IMR-90 (cell line): Measurements from ENCODE around the gene ACRBP. TPM values are rescaled to one million over a fixed set of nuclear protein-coding genes. Genes with fewer than 3 reads are reported as not detected.

ENCODE experiments used
- ATAC-seq: fragments of 200-7000 bp; cut with Tn5 transposase; 2 replicates; pipeline ENCODE4 v1.9.1; 2020; ENCODE audit warnings: low read depth, mild to moderate bottlenecking, moderate library complexity
- BruUV-seq: library from RNA; stranded (reverse); fragments of 400-500 nt; replicated peaks from 2 replicates; lab custom pipeline; 2021; lab: Mats Ljungman, UMichigan
- CTCF ChIA-PET: fragments of 300-600 bp; formaldehyde crosslinking; extraction: SDS; loops from one replicate; lab custom pipeline; 2021; ENCODE audit warnings: antibody characterized with exemption; lab: Yijun Ruan, JAX
- POLR2A ChIA-PET: fragments of 300-600 bp; sonication (Branson Sonifier 250); formaldehyde crosslinking; loops from one replicate; lab custom pipeline; 2022; ENCODE audit warnings: antibody characterized with exemption; ENCODE audit not compliant: unreplicated experiment; lab: Charles Lee
- DNase-seq: peaks from one replicate; pipeline ENCODE4 v3.0.0; 2013
- H2AFZ ChIP-seq: replicated peaks from 2 replicates; pipeline ENCODE3; 2013; ENCODE audit warnings: low read length, mild to moderate bottlenecking; ENCODE audit not compliant: poor library complexity
- H2AK5ac ChIP-seq: 2 replicates; pipeline ENCODE4 v1.6.1; 2013; ENCODE audit warnings: low read depth, low read length, inconsistent platforms
- H2AK9ac ChIP-seq: replicated peaks from 2 replicates; pipeline ENCODE3; 2013; ENCODE audit warnings: mild to moderate bottlenecking, low read depth, low read length, moderate library complexity; ENCODE audit not compliant: poor library complexity
- H2BK120ac ChIP-seq: 2 replicates; pipeline ENCODE4 v1.6.1; 2013; ENCODE audit warnings: low read depth, low read length, inconsistent platforms
- H2BK15ac ChIP-seq: 3 replicates; pipeline ENCODE4 v1.6.1; 2013; ENCODE audit warnings: low read depth, low read length, inconsistent platforms
- H2BK20ac ChIP-seq: 2 replicates; pipeline ENCODE4 v1.6.1; 2013; ENCODE audit warnings: low read depth, mild to moderate bottlenecking, inconsistent platforms, low read length, moderate library complexity
- H2BK5ac ChIP-seq: 2 replicates; pipeline ENCODE4 v1.6.1; 2013; ENCODE audit warnings: mild to moderate bottlenecking, low read depth, low read length, inconsistent platforms; ENCODE audit not compliant: poor library complexity, severe bottlenecking
- H3K14ac ChIP-seq: replicated peaks from 2 replicates; pipeline ENCODE4 v1.6.1; 2013; ENCODE audit warnings: low read depth, low read length, inconsistent platforms
- H3K18ac ChIP-seq: 2 replicates; pipeline ENCODE4 v1.6.1; 2013; ENCODE audit warnings: low read depth, low read length, control low read depth
- H3K23ac ChIP-seq: 2 replicates; pipeline ENCODE4 v1.6.1; 2013; ENCODE audit warnings: low read depth, low read length, inconsistent platforms
- H3K27ac ChIP-seq: 2 replicates; pipeline ENCODE4 v1.5.1; 2013; ENCODE audit warnings: mild to moderate bottlenecking, control low read depth, low read length; ENCODE audit not compliant: insufficient read depth
- H3K27me3 ChIP-seq: 2 replicates; pipeline ENCODE4 v1.6.1; 2013; ENCODE audit warnings: low read length; ENCODE audit not compliant: control insufficient read depth, insufficient read depth
- H3K36me3 ChIP-seq: 2 replicates; pipeline ENCODE4 v1.6.1; 2013; ENCODE audit warnings: low read length, mixed read lengths; ENCODE audit not compliant: control insufficient read depth, insufficient read depth
- H3K4ac ChIP-seq: 2 replicates; pipeline ENCODE4 v1.6.1; 2013; ENCODE audit warnings: low read depth, low read length, inconsistent platforms
- H3K4me1 ChIP-seq: 2 replicates; pipeline ENCODE4 v1.6.1; 2013; ENCODE audit warnings: low read length, mixed read lengths; ENCODE audit not compliant: control insufficient read depth, insufficient read depth
- H3K4me2 ChIP-seq: 2 replicates; pipeline ENCODE4 v1.6.1; 2013; ENCODE audit warnings: low read depth, mild to moderate bottlenecking, control low read depth, low read length, moderate library complexity
- H3K4me3 ChIP-seq: 2 replicates; pipeline ENCODE4 v1.5.1; 2013; ENCODE audit warnings: low read depth, mild to moderate bottlenecking, control low read depth, low read length, moderate library complexity; ENCODE audit not compliant: insufficient read depth
- H3K56ac ChIP-seq: 2 replicates; pipeline ENCODE4 v1.6.1; 2013; ENCODE audit warnings: low read length, inconsistent platforms; ENCODE audit not compliant: insufficient read depth; ENCODE audit errors: extremely low read depth
- H3K79me1 ChIP-seq, 2 experiments: 2 replicates each; pipeline ENCODE4 v1.6.1; 2013; ENCODE audit warnings: low read length in 2 of 2, inconsistent platforms in 1 of 2, low read depth in 1 of 2
- H3K9ac ChIP-seq: 2 replicates; pipeline ENCODE4 v1.6.1; 2013; ENCODE audit warnings: low read depth, low read length, control low read depth
- H3K9me1 ChIP-seq: 2 replicates; pipeline ENCODE4 v1.6.1; 2013; ENCODE audit warnings: low read length, inconsistent platforms; ENCODE audit not compliant: insufficient read depth
- H3K9me3 ChIP-seq: 2 replicates; pipeline ENCODE4 v1.6.1; 2013; ENCODE audit warnings: low read length; ENCODE audit not compliant: control insufficient read depth, insufficient read depth
- H4K20me1 ChIP-seq: 2 replicates; pipeline ENCODE4 v1.6.1; 2013; ENCODE audit warnings: low read length, inconsistent platforms; ENCODE audit not compliant: insufficient read depth
- H4K5ac ChIP-seq: 2 replicates; pipeline ENCODE4 v1.6.1; 2013; ENCODE audit warnings: mild to moderate bottlenecking, low read depth, low read length, control low read depth
- H4K8ac ChIP-seq, 2 experiments: 2 replicates each; pipeline ENCODE4 v1.6.1; 2013; ENCODE audit warnings: low read depth in 2 of 2, low read length in 2 of 2, control low read depth in 1 of 2, inconsistent platforms in 1 of 2
- H4K91ac ChIP-seq: 2 replicates; pipeline ENCODE4 v1.6.1; 2013; ENCODE audit warnings: low read depth, low read length, inconsistent platforms; ENCODE audit not compliant: insufficient read depth
- BHLHE40 ChIP-seq: fragments of 150-350 bp; IDR thresholded peaks from 2 replicates; pipeline ENCODE4 v1.6.1; 2016; ENCODE audit warnings: mild to moderate bottlenecking, low read depth, low read length
- CEBPB ChIP-seq: IDR thresholded peaks from 2 replicates; pipeline ENCODE4 v1.6.1; 2012; ENCODE audit warnings: low read depth, low read length, improper control_type of control experiment
- CHD1 ChIP-seq: IDR thresholded peaks from 2 replicates; pipeline ENCODE4 v1.6.1; 2012; ENCODE audit warnings: low read depth, low read length, improper control_type of control experiment
- FOS ChIP-seq: fragments of 150-350 bp; IDR thresholded peaks from 2 replicates; pipeline ENCODE4 v1.6.1; 2016; ENCODE audit warnings: low read depth, low read length
- MAZ ChIP-seq: IDR thresholded peaks from 2 replicates; pipeline ENCODE4 v1.6.1; 2012; ENCODE audit warnings: low read depth, mild to moderate bottlenecking, low read length, improper control_type of control experiment, moderate library complexity, borderline replicate concordance
- NFE2L2 ChIP-seq: fragments of 150-350 bp; IDR thresholded peaks from 2 replicates; pipeline ENCODE4 v1.6.1; 2016; ENCODE audit warnings: low read depth, mild to moderate bottlenecking, low read length
- RCOR1 ChIP-seq: IDR thresholded peaks from 2 replicates; pipeline ENCODE4 v1.6.1; 2012; ENCODE audit warnings: mild to moderate bottlenecking, low read length, improper control_type of control experiment; ENCODE audit not compliant: insufficient replicate concordance
- RFX5 ChIP-seq: IDR thresholded peaks from 2 replicates; pipeline ENCODE4 v1.8.0; 2012; ENCODE audit warnings: low read depth, mild to moderate bottlenecking, low read length, moderate library complexity
- SMC3 ChIP-seq: fragments of 150-350 bp; IDR thresholded peaks from 2 replicates; pipeline ENCODE4 v1.6.1; 2016; ENCODE audit warnings: low read depth, mild to moderate bottlenecking, antibody characterized with exemption, low read length, moderate library complexity
- WGBS, 2 experiments: methylation state at CpG; one replicate each; pipeline versions ENCODE4 v1.1.5 to v1.1.7; 2013; ENCODE audit warnings: missing lambda C conversion rate in 2 of 2; ENCODE audit not compliant: insufficient read length in 1 of 2; ENCODE audit errors: extremely low coverage in 2 of 2; 5-methylcytosine and 5-hydroxymethylcytosine counted together
- dilution Hi-C: fragments of 300-500 bp; cut with HindIII; formaldehyde crosslinking; loops from one replicate; pipeline ENCODE4 v1.14.3; 2018; ENCODE audit warnings: low sequenced_read_pairs; ENCODE audit not compliant: unreplicated experiment
- in situ Hi-C: fragments of 300-500 bp; cut with MboI; formaldehyde crosslinking; loops from 3 replicates; pipeline ENCODE4 v1.14.3; 2019; ENCODE audit warnings: low sequenced_read_pairs, inconsistent platforms, mixed read lengths
- intact Hi-C: fragments of 100-400 bp; cut with micrococcal nuclease; formaldehyde crosslinking; loops from 2 replicates; pipeline ENCODE4 v1.10.0; 2022
- polyA plus RNA-seq, 3 experiments: library from polyadenylated mRNA; depleted of rRNA; stranded (reverse); fragments of >200 nt; gene quantifications; 2 replicates each; pipeline ENCODE4 v1.2.3, GENCODE V29; 2012; ENCODE audit warnings: low replicate concordance in 1 of 3
- total RNA-seq: library from RNA; depleted of rRNA; stranded (reverse); fragments of >200 nt; gene quantifications from 2 replicates; pipeline ENCODE4 v1.2.3, GENCODE V29; 2012
- TF ChIP-seq, protein P1 (sequence below): fragments of 150-350 bp; IDR thresholded peaks from 2 replicates; pipeline ENCODE4 v1.6.1; 2017; ENCODE audit warnings: mild to moderate bottlenecking, antibody characterized with exemption, low read length, low read depth
- TF ChIP-seq, protein P2 (sequence below): fragments of 150-350 bp; IDR thresholded peaks from 2 replicates; pipeline ENCODE4 v1.6.1; 2016; ENCODE audit warnings: low read depth, mild to moderate bottlenecking, low read length, moderate library complexity, borderline replicate concordance
- TF ChIP-seq, protein P3 (sequence below): conservative IDR thresholded peaks from 2 replicates; pipeline ENCODE4 v1.5.1; 2012; ENCODE audit warnings: mild to moderate bottlenecking, low read depth, low read length, improper control_type of control experiment

The ACRBP gene
- total and polyA plus RNA-seq, 2 of the 4 experiments (the other 2 are of a cell fraction), result 0.38 TPM; not detected in 1

DNA sequence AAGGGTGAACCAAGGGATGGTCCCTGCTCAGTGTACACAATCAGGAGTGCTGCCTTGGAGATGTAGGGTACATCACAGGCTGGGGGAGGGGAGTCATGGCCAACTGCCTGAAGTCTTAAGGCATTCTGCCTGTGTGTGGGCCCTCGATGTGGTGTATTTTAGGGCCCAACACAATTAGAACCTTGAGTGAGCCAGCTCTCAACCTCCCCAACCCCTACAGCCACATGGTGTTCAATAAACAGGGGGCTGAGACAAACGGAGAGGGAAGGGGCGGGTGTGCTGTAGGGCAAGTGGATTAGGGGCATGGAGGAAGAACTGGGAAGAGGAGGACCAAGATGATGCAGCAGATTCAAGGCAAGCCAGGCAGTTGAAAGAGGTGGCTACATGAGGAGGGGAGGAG, 31.4 kb downstream of the ACRBP start:
- ChIA-PET CTCF (no interaction called here), POLR2A (interaction anchor here (0.6 kb wide), 1 partner anchor 73 kb away, joined by 3 read pairs; no protein-coding TSS in a partner anchor)
- Histone ChIP-seq H3K79me1 (peaks cover 0 to 7% of the 10 kb centered on the region in 2 experiments; a peak in 1 of 4 replicates), H2BK20ac (no peak overlapping the region), H3K56ac (no peak overlapping the region), H3K18ac (no peak overlapping the region), H4K91ac (no peak overlapping the region), H2AK9ac (peak overlapping the region; percentile 23), H4K8ac (peak overlapping the region in 1 of 2 experiments; percentile 40; a peak in 1 of 4 replicates), H2BK5ac (no peak overlapping the region), H3K4me3 (no peak overlapping the region), H3K9me1 (peaks cover 22% of the 10 kb centered on the region), H3K23ac (no peak overlapping the region), H3K4ac (no peak overlapping the region), H4K5ac (no peak overlapping the region), H2BK15ac (no peak overlapping the region), H2AK5ac (0 out of 2 replicates have a peak overlapping the region, but pooled peaks have one; percentile 69), H3K27me3 (no peaks in the 10 kb centered on the region), H3K27ac (no peak overlapping the region), H3K9ac (no peak overlapping the region), H3K14ac (no peak overlapping the region), H4K20me1 (no peaks in the 10 kb centered on the region), H2BK120ac (no peak overlapping the region), H3K4me1 (peaks cover 23% of the 10 kb centered on the region), H3K36me3 (no peaks in the 10 kb centered on the region), H2AFZ (peak overlapping the region; percentile 53), H3K4me2 (no peak overlapping the region), H3K9me3 (no peaks in the 10 kb centered on the region)
- ATAC-seq (no peak), DNase-seq (no peak)
- 75% methylated on average over 2 of the region's 3 CpGs; no CpG with 5 or more reads in 1 of the 2 experiments for WGBS, 2 experiments
- BruUV-seq, result no TSS peak
- intact Hi-C loops, result loop anchor here (2.0 to 10.0 kb wide), 4 partner anchors 46 to 209 kb away; partner anchors contain the start of genes ING4, PTMS and ZNF384
- dilution Hi-C loops, result no loop called here
- in situ Hi-C loops, result loop anchor here (10.0 kb wide), 1 partner anchor 209 kb away; the partner anchor contains the start of genes GPR162 and P3H3
- no peak for TF ChIP-seq SMC3
- TF ChIP-seq CHD1, result no peak
- TF ChIP-seq, protein P1, sequence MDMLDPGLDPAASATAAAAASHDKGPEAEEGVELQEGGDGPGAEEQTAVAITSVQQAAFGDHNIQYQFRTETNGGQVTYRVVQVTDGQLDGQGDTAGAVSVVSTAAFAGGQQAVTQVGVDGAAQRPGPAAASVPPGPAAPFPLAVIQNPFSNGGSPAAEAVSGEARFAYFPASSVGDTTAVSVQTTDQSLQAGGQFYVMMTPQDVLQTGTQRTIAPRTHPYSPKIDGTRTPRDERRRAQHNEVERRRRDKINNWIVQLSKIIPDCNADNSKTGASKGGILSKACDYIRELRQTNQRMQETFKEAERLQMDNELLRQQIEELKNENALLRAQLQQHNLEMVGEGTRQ, result no peak
- TF ChIP-seq, protein P2, sequence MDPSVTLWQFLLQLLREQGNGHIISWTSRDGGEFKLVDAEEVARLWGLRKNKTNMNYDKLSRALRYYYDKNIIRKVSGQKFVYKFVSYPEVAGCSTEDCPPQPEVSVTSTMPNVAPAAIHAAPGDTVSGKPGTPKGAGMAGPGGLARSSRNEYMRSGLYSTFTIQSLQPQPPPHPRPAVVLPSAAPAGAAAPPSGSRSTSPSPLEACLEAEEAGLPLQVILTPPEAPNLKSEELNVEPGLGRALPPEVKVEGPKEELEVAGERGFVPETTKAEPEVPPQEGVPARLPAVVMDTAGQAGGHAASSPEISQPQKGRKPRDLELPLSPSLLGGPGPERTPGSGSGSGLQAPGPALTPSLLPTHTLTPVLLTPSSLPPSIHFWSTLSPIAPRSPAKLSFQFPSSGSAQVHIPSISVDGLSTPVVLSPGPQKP, result no peak
- TF ChIP-seq RCOR1, result no peak
- TF ChIP-seq FOS, result no peak
- TF ChIP-seq CEBPB, result no peak
- TF ChIP-seq MAZ, result no peak
- TF ChIP-seq BHLHE40, result no peak
- TF ChIP-seq, protein P3, sequence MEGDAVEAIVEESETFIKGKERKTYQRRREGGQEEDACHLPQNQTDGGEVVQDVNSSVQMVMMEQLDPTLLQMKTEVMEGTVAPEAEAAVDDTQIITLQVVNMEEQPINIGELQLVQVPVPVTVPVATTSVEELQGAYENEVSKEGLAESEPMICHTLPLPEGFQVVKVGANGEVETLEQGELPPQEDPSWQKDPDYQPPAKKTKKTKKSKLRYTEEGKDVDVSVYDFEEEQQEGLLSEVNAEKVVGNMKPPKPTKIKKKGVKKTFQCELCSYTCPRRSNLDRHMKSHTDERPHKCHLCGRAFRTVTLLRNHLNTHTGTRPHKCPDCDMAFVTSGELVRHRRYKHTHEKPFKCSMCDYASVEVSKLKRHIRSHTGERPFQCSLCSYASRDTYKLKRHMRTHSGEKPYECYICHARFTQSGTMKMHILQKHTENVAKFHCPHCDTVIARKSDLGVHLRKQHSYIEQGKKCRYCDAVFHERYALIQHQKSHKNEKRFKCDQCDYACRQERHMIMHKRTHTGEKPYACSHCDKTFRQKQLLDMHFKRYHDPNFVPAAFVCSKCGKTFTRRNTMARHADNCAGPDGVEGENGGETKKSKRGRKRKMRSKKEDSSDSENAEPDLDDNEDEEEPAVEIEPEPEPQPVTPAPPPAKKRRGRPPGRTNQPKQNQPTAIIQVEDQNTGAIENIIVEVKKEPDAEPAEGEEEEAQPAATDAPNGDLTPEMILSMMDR, result no peak
- TF ChIP-seq NFE2L2, result no peak
- no peak for TF ChIP-seq RFX5
